DMS79 (cell line): ENCODE measurements around the gene PARP2.
"Not testable (repeated sequence)": the region's sequence is repeated elsewhere in the genome, so short reads cannot be mapped to it uniquely, and the experiment has no call there.

Source experiments
- DNase-seq: peaks from one replicate; lab custom pipeline; 2025; lab: John Stamatoyannopoulos, UW

Gene PARP2

DNA sequence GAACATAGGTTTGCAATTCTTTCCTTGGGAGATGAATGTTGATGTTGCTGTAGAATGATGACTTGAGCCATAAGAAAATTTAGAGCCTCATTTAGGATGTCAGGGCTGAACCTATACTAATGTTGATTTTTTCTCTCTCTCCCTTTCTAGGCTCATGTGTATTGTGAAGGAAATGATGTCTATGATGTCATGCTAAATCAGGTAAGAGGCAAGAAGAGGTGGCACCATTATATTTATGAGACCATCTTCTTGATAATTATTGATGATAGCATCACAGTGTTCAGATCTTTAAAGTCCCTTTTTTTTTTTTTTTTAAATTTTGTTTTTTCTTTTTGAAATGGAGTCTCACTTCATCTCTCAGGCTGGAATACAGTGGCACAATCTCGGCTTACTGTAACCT lies 3.3 kb downstream of the PARP2 start:
- no peak for DNase-seq

DNA sequence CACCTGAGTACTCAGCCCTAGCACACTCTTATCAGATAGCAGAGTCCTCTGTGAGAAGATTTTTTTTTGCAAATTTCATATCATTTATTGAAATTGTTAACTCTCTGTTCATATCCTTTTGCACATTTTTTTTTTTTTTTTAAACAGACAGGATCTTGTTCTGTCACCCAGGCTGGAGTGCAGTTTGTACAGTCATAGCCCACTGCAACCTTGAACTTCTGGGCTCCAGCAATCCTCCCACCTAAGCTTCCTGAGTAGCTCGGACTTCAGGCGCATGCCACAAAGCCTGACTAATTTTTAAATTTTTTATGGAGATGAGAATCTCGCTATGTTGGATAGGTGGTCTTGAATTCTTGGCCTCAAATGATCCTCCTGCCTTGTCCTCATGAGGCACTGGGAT lies 4.3 kb downstream of the PARP2 start:
- DNase-seq = no peak

DNA sequence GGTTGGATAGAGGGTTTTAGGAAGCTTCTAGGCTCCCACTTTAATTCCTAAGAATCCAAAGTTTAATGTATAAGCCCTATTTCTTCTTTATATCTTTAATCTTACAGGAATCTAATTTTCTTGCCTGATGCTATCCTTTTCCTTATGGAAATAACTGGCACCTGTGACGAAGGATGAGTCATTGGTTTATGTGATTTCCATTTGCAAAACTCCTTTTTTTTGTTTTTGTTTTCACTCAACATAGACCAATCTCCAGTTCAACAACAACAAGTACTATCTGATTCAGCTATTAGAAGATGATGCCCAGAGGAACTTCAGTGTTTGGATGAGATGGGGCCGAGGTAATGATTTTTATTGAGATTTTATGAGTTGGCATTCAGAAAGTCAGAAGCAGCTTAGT lies 6.8 kb downstream of the PARP2 start:
- DNase-seq = no peak

DNA sequence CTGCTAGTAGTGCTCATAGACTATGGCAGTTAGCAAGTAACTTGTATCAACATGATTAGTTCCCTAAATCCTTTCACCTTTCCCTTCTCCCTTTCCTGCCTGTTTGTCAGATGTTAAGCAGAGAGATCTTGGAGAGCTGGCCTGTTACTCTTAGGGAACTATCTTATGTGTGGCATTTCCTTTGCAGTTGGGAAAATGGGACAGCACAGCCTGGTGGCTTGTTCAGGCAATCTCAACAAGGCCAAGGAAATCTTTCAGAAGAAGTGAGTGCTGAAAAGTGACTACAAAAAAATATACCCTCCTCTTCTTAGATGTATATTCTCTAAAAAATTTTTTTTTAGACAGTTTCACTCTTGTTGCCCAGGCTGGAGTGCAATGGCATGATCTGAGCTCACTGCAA lies 7.4 kb downstream of the PARP2 start:
- no peak for DNase-seq

DNA sequence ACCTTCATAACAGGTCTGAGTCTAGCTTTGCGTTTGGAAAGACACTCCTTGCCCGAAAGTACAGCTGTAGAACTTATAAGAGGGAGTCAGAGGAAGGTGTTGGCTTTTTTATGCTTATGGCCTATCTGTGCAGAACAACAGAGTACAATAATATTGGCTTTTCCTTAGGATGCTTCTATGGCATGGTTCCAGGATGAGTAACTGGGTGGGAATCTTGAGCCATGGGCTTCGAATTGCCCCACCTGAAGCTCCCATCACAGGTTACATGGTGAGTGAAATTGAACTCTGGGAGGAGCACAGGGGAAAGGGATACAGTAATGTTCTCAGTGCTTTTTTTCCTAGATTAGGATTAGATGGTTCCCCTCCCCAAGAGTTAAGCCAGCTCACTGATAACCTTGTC lies 13.0 kb downstream of the PARP2 start:
- no peak for DNase-seq

DNA sequence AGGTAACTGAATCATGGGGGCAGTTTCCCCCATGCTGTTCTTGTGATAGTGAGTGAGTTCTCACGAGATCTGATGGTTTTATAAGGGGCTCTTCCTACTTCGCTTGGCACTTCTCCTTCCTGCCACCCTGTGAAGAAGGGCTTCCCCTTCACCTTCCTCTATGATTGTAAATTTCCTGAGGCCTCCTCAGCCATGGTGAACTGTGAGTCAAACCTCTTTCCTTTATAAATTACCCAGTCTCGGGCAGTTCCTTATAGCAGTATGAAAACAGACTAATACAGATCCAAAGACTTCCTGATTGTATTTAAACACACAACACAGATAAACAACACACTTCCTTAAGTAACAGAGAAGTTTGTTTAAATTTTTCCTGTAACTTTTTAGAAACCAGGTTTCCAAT lies 15.0 kb downstream of the PARP2 start:
- DNase-seq = not testable (repeated sequence)

DNA sequence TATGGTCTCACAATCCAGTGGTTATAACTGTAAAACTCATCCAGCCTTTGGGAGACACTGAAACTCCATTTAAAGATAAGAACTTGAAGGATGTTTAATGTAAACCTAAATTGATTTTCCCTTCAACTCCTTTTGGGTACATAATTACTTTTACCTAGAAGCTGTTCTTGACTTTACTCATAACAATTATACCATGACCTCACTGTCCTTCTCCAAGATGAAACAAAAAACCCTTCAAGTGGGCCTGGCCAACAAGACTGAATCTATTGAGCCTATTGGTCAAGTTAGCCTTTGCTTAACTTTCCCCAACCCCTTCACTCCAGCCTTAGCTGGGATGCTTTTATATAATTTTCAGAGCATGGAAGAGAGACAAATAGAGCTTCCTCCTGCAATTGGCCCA lies 22.5 kb downstream of the PARP2 start:
- no peak for DNase-seq

DNA sequence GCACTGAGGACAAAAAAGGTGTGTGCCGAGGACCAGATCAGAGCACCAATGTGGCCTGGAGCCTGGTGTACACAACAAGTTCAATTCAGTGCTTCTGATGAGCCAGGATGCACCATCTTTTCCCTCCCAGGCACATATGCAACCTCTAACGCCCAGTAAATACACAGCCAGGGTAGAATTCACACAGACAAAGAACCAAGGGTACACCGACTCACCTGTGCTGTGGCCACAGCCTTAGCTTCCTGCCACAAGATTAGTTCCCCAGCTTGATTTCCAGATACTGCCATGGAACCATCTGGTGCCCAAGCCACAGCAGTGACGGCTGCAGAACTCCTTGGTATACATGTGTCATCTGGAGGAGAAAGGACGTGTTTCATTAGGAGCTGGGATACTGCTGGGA lies 29.4 kb downstream of the PARP2 start:
- DNase-seq = no peak

DNA sequence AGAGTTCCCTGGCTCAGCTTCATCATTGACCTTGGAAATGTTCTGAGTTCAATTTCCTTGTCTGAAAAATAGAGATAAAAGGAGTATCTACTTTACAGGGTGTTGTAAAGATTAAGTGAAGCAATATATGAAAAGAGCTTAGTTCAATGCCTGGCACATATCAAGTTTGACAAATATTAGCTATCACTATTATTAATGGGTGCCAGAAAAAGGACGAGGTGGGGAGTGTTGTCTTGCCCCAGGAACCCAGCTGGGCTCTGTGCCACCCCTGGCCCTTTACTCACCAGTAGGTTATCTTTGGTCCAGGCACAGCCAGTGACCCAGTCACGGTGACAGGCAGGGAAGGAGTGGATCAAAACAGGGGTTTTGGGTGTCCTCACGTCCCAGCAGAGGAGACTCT lies 32.0 kb downstream of the PARP2 start:
- DNase-seq = no peak

DNA sequence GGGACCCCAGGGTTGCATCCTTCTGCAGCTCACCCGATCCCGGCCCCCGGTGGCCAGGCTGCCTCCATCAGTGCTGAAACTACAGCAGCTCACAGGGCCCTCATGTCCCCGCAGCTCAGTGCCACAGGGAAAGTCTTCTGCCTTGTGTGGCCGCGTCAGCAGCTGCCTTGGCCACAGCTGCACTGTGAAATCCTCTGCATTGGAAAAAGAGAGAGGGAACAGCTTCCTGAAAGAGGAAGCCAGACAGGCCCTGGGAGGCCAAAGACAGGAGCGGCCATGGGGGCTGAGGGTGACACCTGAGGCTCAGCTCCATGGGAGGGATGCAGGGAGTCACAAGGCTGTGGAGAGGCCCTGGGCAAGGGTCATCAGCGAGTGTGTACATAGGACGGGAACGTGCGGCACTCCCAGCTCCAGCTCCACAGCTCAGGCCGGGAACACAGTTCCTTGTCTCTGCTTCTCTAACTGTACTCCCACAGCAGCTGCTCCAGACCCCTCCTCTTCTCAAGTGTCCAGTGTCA lies 32.7 kb downstream of the PARP2 start:
- DNase-seq = no peak

DNA sequence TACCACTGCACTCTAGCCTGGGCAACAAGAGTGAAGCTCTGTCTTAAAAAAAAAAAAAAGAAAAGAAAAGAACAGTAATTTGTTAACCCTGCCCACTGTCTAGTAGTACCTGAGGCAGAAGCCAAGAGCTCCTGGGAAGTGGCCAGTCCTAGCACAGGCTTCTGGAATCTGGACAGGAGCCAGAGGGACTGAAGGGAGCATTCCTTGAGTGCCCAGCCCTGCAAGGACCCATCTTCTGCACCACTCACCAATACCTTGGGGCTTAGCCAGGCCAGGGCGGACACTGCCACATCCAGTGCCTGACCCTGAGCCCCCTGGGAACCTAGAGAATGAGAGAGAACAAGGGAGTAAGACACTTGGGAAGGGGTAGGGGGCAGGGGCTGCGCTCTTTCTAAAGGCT lies 33.7 kb downstream of the PARP2 start:
- no peak for DNase-seq

DNA sequence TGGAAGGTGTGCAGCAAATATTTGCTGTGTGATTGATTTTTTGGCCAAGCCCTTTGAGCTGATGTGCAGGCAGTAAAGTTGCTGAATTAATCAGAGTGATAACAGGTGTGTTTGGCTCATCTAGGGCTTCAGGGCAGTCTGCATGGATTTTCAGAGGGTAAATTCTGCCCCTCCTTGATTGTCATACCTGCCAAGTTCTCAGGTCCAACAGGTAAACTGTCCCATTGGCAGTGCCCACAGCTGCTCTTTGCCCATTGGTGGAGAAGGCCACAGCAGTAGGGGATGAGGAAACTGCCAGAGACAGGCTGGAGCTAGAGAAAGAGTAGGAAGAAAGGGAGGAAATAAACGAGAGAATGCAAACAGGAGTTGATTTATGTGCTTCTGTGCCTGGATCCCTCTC lies 36.3 kb downstream of the PARP2 start:
- no peak for DNase-seq

DNA sequence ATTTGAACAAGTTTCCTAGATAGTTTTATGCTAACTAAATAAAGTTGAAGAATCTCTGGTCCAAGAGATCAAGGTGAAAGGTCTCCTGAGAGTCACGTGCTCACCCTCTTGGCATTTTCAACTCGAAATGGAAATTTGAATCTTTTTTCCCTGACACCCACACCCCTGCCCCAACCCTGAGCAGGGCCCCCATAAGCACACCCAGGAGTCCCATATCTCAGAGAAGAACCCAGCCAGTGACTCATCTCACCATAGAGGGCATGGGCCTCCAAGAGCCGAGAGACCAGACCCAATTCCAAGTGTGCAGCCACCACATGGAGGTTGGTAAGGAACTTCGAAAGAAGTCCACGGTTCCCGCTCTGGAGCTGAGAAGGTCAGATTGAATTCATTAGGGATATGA lies 37.2 kb downstream of the PARP2 start:
- DNase-seq = no peak

DNA sequence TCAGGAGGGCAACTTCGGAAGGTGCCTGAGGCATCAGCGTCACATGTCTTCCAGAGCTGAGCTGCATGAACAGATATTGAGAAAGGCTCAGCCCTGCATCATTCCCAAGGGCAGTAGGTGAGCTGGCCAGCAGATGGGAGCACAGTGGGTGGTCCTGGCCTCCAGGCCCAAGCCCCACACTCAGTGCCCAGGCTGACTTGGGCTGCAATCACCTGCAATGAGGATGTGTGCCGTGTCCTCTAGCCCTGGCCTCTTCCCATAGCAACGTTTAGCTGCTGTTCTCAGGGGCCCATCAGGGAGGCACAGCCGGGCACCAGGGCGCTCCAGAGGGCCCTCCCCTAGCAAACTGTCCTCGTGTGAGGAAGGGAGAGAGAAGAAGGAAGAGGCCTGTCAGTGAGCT lies 37.9 kb downstream of the PARP2 start:
- no peak for DNase-seq

DNA sequence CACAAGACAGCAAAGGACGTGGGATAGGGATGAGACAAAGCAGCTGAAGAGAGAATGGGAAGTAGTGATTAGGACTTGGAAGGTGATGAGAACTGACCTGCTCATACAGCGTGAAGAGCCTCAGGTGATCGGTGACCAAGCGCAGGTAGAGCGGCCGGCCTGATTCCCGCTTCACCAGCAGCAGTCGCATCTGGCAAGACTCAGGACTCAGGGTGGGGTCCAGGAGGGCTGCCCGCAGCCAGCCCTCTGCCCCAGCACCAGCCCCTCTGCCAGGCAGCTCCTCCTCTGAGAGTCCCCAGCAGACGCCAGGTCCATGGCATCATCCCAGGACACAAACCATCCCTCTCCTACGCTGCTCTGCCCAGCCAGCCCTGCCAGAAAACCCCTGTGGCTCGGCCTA lies 39.1 kb downstream of the PARP2 start:
- DNase-seq = no peak

DNA sequence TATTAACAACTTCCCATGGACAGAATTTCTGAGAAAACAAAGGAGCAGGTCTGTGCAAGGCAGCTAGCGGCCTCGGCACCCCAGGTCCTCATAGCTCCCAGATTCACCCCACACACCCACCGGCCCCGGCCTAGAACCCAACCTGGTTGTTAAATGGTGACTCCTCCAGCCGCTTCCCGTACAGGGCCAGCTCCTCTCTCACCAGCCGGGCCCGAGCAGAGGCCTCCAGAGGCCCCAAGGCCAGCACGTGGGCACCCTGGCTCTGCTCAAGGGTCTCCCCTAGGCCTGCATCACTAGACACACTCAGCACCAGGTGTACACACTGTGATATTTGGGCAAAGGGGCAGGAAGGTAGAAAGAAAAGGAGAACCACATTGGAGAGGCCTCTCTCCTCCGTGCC lies 39.6 kb downstream of the PARP2 start:
- DNase-seq = no peak

DNA sequence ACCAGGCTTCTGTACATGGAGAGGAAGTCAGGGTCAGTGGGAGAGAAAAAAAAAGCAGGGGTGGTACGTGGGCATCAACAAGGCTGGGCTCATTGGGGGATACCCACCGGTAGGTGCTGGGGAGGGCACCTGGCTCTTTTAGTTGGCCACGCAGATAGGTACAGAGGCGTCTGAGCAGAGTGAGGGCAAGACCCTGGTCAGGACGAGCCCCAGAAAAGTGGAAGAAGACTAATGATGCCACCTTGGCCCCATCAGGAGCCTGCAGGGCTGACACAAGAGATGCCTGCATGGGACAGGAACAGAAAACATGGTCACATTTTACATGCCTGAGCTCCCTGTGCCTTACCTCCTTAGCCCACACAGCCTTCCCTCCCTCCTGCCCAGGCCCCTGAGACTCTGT lies 40.2 kb downstream of the PARP2 start:
- no peak for DNase-seq

DNA sequence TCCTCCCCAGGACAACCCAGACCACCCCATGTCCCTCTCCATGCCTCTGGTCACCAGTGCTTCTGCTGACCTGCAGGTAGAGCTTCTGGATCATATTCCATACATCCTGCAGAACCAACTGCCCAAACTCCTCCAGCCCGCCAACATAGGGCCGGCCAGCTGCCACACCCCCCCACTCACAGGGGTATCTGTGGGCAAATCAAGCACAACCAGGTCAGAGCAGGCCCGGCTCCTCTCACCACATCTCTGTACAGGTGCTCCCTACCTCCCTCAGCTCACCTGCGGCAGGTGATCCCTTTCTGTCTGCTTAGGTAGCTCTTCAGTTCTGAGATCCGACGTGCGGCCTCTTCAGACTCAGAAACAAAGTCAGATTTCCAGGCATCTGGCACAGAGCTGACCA lies 40.9 kb downstream of the PARP2 start:
- no peak for DNase-seq

DNA sequence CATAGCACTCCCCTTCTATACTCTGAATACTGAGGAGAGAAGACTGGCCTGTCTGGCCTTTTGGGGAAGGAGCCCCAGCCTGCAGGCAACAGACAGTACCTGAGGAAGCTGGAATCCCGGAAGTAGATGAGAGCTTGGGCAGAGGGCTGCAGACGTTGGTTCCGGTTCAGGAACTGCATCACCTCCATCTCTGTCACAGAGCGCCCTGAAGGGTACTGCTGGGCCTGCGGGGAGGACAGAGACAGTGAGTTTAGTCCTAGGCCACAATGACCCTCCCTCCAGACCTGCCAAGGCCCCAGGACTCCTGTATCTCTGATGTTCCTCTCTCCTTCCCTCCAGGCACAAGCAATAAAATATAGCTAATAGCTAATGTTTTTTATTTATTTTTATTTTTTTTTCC lies 41.5 kb downstream of the PARP2 start:
- no peak for DNase-seq

DNA sequence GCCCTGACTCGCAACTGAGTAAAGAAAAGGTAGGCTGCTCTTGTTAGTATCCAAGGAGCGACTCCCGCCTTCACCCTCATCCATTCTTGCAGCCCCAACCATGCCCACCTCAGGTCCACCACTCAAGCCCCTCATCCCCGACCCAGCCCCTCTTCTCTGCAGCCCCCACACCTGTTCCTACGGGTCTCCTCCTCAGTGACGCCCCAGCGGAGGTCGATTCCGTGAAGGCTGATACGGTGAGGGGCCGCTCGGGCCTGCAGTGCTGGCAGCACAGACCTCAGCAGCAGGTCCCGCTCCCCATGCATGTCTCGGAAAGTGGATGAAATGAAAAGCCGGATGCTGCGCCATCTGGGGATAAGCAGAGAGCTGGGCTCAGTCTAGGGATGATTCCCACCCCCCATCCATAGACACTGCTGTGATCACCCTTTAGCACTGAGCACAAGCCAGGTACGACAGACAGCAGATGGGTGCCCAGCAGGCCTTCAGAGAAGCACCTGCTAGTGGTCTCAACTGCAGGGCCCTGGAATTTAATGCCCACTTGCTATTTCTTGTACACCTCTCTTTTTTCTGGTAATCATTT lies 42.9 kb downstream of the PARP2 start:
- no peak for DNase-seq

DNA sequence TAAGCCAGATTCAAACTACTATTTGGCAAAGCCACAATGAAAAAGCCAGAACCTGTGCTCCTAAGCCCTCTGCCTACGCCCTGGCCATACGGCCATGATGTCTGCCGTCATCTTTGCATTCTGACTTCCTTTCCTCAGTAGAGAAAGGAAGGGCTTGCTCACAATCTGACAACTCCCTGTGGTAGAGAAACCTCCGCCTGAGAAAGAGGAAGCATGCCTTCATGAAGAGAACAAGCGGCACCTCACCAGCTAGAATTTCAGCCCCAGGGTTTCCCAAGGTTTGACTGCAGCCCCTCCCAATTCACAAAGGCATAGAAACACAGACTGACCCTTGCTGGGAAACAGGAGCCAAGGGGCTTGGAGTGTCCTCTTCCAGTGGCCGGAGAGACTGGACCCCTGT lies 44.1 kb downstream of the PARP2 start:
- DNase-seq = no peak

DNA sequence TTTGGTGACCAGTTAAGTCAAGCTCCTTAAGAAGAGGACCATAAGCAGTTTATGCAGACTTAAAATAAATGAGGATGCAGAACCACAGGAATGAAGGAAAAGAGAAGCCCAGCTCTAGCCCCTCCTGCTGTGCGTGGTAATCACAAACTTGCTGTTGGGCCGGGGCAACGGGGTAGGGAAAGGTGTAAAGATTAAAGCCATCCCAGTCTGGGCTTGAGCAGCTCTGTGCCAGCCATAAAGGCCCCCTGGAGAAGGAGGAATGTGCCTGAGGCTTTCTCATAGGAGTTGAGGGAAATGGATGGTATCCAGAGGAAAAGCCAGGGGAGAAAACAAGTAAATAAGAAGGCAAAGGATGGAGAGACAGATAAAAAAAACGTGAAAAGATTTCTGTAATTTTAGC lies 44.7 kb downstream of the PARP2 start:
- no peak for DNase-seq

DNA sequence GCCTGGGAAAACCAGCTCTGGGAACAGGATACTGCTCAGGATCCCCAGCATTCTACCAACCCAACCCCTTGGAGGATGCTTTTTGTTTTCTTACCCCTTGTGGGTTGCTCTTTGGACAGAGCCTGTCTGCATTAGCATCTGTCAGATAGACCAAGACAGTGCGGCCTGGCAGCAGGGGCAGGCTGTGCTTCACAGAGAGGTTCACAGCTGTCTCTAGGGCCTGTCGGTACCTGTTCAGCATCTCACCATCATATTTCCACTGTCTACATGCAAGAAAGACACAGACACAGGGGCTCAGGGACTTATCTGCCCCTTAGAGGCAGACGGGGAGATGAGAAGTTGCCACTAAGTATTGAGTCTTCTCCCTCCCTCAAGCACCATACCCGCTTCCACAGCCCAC lies 48.1 kb downstream of the PARP2 start:
- no peak for DNase-seq

DNA sequence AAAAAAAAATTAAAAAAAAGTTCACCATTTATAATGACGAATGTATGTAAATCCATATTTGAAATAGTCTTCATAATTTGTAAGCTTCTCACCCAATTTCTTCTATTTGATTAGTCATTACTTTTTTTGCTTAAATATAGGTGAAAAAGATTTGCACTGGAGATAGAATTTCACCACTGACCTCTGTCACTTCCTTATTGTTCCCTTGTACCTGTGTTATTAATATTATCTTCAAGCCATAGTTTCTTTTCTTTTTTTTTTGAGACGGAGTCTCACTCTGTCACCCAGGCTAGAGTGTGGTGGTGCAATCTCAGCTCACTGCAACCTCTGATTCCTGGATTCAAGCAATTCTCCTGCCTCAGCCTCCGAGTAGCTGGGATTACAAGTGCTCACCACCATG lies 54.1 kb downstream of the PARP2 start:
- DNase-seq = no peak

DNA sequence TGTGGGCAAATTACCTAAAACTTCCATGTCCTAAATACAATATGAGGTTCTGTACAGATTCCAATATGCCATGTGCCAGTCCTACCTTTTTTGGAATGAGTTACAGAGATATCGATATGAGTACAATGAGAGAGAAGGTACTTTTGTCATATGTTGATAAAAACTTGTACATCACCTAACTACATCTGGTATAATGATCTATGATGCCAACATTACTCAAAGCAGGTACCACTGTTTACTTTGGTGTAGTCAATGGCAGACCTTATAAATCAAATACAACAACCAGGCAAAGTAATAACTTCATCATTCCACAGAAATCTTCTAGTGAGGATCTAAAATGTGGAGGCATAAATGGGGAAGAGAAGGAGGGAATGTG lies 57.1 kb downstream of the PARP2 start:
- no peak for DNase-seq
